ENCODE data around the gene ITPR2.
"Not testable (repeated sequence)": the region's sequence is repeated elsewhere in the genome, so short reads cannot be mapped to it uniquely, and the experiment has no call there.

The ITPR2 gene

DNA sequence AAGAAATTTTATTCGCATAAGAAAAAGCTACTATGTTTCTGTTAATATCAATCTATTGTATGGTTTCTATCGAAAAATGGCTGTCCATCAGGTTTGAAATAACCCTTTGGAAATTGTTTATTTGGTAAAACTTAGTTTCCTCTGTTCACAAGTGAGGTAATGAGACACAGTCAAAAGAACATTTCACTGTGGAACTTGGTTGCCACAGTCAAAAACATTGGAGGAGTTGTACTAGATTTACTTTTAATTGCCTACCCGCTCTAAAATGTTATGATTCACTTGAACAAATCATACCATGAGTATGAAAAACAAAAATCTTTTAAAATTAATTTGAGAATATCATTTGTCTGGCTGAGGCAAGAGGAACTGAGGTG lies 46.5 kb downstream of the ITPR2 start:
- DNase-seq, result no peak

DNA sequence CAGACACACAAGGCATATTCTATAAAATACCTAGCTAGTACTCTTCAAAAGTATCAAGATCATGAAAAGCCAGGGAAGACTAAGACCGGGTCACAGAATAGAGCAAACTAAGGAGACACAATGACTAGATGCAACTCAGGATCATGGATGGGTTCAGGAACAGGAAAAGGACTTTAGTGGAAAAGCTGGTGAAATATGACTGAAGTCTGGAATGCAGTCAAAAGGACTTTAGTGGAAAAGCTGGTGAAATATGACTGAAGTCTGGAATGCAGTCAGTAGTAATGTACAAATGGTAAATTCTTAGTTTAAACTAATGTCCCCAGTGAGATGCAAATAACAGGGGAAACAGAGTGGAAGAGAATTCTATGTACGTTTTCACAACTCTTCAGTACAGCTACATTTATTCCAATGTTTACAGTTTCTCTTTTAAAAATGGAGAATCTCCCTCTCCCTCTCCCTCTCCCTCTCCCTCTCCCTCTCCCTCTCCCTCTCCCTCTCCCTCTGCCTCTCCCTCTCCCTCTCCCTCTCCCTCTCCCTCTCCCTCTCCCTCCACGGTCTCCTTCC lies 49.1 kb downstream of the ITPR2 start:
- not testable (repeated sequence) for DNase-seq

DNA sequence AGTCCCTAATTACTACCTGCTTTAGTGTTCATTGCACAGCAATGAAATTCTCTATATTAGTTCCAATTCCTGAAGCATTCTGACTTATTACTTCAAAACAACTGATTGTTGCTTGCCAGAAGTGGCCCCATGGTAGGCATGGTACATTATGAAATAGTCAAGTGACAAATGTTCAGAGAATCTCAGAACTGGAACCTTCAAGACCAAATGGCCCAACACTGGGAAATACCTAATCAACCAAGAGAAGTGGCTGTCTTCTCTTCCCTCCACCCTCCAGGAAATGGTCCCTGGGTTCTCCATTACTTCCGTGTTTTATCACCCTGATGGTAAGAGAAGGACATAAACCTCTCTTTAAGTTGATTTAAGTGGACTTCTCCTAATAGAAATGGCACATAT lies 49.9 kb downstream of the ITPR2 start:
- DNase-seq, result no peak

DNA sequence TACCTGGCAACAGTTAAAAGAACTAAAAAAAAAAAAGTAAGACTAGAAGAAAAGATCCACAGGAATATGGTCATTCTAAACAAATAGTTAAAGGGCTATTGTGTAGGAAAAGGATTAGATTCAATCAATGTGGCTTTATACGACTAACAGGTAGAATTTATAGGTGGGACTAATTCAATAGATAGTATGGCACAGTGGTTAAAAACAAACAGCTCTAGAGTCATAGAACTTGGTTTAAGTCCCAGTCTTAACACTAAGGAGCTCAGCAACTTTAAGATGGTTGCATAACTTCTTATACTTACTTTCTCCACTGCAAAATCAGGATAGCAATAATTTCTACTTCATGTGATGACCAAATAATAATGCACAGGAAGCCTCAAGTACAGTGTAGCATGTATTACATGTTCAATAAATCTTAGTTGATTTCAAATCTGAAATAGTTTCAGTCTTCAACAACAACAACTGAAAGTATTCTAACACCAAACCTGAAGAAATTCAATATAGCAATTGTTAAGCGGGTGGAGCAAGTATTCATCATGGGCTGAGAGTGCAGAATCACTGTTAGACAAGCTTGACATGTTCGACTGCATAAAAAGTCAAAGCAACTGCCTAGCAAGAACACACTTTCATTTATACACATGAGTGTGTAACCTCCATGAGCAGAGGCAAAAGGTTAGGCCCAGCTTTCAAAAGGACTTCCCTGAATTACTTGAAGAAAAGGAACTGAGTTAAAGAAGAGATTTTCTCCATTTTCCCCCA lies 50.4 kb downstream of the ITPR2 start:
- DNase-seq, result no peak

DNA sequence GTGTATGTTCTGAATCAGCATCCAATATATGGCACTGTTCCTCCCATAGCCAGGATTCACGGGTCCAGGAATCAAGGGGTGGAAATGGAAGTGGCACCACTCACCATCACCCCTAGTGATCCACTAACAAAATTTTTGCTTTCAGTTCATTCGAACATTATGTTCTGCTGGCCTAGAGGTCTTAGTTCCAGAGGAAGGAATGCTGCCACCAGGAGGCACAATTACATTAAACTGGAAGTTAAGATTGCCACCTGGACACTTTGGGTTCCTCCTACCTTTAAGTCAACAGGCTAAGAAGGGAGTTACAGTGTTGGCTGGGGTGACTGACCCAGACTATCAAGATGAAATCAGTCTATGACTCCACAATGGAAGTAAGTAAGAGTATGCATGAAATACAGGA lies 52.3 kb downstream of the ITPR2 start:
- not testable (repeated sequence) for DNase-seq

DNA sequence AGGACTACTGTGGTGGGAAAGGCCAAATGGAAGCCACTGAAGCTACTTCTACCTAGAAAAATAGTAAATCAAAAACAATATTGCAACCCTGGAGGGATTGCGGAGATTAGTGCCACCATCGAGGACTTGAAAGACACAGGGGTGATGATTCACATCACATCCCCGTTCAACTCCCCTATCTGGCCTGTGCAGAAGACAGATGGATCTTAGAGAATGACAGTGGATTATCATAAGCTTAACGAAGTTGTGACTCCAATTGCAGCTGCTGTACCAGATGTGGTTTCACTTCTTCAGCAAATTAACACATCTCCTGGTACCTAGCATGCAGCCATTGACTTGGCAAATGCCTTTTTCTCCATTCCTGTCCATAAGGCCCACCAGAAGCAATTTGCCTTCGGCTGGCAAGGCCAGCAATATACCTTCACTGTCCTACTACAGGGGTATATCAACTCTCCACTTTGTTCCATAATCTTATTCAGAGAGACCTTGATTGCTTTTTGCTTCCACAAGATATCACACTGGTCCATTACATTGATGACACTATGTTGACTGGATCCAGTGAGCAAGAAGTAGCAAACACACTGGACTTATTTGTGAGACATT lies 54.7 kb downstream of the ITPR2 start:
- not testable (repeated sequence) for DNase-seq

DNA sequence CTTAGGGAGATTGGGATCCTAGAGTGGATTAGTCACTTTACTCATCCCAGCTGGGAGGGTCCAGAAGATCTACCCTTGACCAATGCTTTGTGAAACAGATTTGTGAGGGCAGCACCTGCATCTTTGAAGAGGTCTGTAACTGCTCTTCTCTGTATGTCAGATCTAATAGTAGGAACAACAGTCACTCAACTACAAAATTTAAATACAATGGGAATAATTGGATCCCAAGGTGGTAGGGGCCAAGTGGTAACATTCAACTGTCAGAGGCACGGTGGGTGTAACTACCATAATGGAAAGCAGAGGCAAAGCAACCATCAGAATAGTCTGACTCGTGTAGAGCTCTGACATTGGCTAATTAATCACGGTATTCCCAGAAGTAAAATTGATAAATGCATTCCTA lies 55.8 kb downstream of the ITPR2 start:
- DNase-seq, result no peak

DNA sequence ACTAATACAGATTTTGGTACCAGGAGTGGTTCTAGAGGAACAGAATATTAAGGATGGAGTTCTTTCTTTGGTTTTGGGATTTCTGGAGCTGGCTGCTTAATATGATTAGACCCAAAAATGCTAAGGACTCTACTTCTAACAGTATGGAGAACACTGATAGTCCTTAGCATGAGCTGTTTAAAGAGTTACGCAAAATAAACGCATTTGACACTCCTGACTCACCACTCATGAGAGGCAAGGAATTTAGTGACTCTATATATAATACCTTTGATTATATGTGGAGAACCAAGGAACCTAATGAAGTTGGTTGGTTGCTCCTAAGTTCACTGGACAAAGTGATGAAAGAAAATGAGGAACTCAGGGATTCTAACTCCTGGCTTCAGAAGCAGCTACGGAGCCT lies 57.0 kb downstream of the ITPR2 start:
- DNase-seq, result not testable (repeated sequence)

DNA sequence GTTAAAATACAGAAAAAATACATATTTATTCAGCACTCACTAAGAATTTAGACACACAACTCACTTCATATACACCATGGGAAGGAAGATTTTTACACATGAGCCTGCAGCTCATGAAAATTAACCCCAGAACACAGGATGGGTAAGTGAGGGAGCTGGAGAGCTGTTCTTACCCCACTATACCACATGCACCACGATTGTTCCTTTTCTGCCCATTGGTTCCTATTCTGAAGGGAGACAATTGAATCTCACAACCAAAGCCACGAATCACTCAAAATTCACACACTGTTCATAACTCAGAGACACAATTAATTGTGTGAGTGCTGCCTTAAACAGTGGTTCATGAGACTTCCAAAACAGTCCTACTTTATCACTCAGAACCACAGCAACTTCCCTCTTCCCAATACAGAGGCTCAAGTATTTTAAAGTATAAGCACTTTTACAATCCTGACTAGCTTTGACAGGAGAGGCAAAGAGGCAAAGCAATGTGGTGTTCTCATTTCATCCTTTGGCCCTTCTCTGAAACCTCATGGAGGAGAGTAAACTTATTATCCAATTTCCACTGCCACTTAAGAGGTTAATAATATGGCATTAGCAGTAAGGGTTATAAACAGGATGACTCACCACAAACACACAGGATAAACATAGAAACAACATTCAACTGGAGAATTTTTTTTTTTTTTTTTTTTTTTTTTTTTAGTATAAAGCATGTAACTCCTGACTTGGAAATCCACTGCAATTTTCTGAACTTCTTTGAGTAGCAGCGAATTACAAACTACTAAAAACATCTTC lies 59.5 kb downstream of the ITPR2 start:
- DNase-seq, result no peak

DNA sequence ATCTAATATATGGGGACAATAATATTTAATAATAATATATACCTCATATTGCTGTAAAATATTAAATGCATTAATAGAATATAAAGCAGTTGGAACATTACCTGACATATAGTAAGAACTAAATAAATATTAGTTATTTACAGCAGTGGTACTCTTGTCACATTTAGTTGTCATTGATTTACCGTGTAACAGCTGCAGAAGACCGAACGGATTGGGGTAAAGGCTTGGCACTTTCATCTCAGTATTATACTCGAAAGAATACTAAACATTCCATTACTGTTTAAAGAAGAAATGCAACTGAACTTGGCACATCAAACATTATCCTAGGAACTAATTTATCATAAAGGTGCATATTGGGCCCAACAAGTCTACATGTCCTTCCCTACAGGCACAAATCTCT lies 61.1 kb downstream of the ITPR2 start:
- no peak for DNase-seq

DNA sequence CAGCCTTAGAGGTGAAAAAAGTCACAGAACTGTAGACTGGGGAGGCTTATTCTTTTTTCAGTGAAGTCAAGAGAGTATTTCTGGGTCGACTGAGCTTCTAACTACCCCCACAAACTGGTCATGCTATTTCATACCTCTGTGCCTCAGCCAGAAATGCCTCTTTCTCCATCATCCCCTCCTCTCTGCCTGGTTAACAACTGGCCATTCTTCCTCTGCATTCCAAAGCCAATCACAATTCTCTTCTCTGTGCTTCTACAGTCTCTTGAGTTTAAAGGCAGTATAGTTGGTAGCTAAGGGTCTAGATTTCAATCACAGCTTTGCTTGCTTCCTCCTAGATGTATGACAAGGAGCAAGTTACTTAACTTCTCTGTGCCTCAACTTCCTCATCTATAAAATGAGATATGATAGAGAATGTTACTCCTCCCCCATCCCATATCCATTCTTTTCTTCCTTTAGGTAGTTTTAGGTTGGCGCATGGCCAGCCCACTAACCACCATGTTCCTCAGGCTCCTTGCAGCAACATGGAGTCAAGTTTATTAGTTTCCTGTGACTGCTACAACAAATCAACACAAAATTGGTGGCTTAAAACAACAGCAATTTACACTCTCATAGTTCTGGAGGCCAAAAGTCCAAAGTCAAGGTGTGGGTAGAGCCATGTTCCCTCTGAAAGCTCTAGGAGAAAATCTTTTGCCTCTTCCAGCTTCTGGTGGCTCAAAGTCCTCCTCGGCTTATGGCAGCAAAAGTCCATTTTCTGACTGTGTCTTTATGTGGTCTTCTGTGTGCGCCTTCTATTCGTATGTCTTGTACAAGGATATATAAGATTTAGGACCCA lies 62.5 kb downstream of the ITPR2 start:
- no peak for DNase-seq

DNA sequence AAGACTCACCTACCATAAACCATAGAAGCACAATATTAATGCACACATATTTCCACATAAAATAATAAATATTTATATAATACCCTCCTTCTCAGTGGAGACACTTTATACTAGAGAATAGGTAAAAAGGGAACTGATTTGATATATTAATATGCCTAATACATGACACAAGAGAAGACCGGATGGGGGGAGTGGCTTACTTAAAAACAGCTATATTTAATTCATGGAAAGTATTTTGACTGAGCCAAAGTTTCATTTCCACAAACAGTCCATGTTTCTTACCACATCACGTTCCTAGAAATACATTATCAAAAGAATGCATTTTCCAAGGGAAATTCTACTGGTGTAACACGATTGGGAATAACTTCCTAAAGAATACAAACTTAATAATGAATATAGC lies 63.4 kb downstream of the ITPR2 start:
- no peak for DNase-seq

DNA sequence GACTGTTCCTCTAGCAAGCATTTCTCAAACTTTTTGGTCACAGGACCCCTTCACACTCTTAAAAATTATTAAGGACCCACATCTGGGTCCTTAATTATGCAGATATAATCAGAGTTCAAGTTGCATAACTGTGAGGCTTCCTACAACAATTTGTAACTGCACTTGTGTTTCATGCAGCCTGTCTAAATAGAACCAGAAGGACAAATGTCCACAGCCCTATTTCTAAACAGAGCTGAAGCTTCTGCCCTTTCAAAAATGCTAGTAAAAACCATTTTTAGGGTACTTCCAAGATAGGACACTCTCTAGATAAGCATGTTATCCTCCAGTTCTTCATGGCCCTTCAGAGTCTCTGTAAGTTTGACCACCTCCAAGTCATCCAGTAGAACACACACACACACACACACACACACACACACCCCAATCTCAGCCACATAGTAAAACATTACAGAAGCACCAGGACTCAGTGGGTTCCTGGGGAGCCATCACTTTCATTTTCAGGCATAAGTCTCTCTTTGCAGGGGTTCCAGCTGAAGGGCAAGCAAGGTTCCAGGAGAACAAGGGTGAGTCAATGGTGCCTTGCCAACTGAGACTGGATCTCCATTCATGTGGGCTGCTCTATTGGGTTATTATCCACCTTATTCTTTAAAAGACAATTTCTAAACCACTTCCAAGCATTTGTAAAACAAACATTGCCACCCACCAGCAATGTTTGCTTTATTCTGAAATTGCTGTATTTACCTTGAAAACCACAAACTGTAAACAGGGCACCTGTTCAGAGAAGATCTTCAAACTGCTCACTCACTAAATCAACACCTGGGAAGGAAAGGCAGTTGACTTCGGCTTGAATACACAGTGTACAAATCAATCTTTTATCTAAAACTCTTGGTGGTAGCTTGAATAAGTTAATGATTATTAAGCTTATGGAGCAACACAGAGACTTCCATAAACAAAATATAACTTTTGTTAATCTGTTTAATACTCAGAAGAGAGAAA lies 64.1 kb downstream of the ITPR2 start:
- no peak for DNase-seq

DNA sequence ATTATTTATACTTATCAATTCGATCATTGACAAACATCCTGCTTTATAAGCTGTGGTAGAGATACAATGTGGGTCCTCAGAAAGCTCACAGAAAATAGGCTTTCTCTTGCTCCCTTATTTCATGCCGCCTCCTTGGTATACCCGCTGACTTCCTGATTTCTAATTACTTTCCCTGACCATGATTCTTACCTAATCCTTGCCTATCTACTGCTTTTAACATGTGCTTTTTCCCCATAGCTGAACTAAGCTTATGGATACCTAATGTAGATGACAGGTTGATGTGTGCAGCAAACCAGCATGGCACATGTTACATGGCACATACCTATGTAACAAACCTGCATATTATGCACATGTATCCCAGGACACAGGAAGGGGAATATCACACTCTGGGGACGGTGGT lies 65.1 kb downstream of the ITPR2 start:
- no peak for DNase-seq

DNA sequence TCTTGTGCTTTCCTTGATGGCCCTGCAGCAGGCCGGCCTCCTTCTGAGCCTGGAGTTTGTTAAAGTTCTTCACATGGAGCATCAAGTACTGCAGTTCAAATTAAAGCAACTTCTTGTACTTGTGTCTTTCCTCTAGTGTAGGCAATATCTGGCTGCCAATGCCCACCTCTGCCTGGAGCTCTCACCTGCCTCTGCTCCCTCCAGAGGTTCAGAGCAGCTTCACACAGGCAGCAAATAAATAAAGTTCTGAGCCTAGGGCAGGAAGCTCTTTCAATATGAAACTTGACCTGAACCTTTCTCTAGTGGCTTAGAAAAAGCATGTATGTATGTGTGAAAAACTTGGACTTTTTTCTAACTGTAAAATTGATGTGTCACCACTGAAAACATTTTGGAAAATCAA lies 65.9 kb downstream of the ITPR2 start:
- no peak for DNase-seq

DNA sequence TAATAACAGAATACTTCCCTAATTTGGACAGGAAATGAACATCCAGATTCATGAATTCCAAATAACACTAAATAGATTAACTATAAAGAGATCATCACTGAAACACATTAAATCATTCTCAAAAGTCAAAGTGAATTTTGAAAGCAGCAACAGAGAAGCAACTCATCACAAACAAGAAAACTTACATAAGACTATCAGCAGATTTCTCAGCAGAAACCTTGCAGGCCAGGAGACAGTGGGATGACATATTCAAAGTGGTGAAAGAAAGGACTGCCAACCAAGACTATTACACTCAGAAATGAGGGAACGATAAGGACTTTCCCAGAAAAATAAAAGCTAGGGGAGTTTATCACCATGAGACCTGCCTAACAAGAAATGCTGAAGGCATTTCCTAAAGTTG lies 70.8 kb downstream of the ITPR2 start:
- no peak for DNase-seq

DNA sequence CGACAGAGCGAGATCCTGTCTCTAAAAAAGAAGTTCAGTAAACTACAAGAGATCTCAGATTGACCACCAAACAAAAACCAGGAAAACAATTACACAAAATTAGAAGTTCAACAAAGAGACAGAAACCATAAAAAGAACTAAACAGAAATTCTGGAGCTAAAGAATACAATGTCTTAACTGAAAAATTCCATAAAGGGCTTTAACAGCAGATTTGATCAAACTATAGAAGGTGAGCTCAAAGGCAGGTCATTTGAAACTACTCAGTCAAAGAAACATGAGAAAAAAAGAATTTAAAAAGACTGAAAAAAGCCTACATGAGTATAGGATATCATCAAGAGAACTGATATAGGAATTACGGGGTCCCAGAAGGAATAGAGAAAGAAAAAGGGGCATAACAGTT lies 71.2 kb downstream of the ITPR2 start:
- DNase-seq, result no peak

DNA sequence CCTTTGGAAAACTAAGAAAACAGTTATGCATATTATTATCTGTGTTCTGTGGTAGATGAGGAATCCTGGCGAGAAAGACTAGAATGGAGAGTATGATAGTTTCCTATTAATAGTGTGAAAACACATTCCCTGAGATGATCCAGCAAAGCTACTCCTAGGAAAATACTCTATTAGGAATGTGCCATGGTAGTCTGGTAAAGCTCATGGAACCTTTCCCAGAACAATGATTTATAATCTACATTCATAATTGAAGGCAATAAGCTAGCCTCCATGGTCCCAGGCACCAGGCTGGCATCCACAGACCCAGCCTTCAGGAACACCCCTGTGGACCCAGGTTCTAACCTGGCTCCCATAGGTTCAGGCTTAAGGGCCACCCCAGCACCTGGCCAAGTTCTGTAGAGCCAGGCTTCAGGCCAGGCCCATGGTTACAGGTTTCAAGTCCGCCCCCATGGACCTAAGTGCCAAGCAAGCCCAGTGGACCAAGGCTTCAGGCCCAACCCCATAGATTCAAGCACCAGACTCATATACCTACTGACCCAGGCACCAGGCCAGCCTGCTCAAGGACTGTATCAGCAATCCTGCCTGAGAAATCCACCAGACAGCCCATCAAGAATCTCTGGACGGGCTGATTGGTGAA lies 72.2 kb downstream of the ITPR2 start:
- DNase-seq, result no peak

DNA sequence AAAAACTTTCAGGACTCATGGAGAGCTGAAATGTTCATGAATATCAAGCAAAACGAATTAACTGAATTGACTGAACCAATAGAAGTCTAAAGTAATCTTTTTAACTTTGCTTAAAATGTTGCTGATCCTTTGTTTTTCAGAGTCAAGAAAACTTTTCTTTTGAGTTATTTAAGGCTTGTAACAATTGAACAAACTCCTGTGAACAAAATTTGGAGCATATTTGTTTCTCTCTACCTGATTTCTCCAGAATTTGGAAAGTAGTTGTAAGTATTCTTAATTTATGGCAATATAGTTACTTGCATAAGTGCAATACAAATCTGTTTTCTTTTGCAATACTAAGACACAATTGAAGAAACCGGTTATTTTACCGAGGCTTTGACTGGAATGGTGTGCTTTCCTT lies 77.6 kb downstream of the ITPR2 start:
- DNase-seq, result not testable (repeated sequence)

DNA sequence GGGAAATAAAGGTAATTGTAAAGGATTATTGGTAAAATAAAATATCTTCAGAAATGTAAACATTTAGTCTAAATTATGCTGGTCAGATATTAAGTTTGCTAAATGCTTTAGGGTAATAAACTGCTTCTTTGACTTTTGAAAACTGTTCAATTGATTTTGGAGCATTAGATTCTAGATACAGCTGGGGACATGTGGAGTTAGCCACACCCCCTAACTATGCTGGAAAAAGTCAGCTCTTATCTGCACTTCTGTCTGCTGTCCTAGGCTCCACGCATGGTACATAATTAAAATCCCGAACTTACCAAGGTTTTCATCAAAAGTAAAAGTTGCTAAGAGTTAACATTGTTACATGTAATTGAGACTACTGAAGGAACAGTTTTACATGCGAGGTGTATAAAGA lies 78.8 kb downstream of the ITPR2 start:
- no peak for DNase-seq

DNA sequence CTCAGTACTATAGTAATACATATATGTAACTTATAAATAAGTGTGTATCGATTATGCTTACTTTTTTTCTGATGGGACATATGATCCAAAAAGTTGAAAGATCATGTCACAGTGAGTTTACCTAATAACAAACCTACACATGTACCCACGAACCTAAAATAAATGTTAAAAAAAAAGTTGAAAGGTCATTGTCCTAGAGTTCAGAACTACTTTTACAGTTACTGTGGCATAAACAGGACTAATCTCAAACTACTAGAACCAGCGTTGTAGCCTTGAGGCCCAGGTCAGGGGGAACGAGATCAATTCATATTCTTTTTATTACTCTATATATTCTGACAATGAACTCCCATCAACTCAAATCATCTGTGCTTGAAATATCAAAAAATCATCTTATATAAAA lies 81.8 kb downstream of the ITPR2 start:
- DNase-seq, result no peak
